GM10266 (cell line): ENCODE measurements around the gene CSNK2A3.

Source experiments
- DNase-seq: peaks from one replicate; pipeline ENCODE4 v3.0.0; 2012; ENCODE audit errors: extremely low spot score
- CTCF ChIP-seq: IDR thresholded peaks from 2 replicates; pipeline ENCODE4 v1.5.1; 2012; ENCODE audit warnings: mild to moderate bottlenecking, low read depth; ENCODE audit not compliant: control insufficient read depth, insufficient read depth; ENCODE audit errors: missing control alignments

CSNK2A3 gene

GRCh38 chr11:11338304-11338703 is 14.7 kb downstream of the CSNK2A3 start:
- DNase-seq: no peak

GRCh38 chr11:11336664-11337063 is 16.4 kb downstream of the CSNK2A3 start:
- no peak for DNase-seq

More at GRCh38 chr11:11338304-11338703, 14.7 kb downstream of the CSNK2A3 start:
- TF ChIP-seq CTCF: no peak

GRCh38 chr11:11335043-11335442 is 18.0 kb downstream of the CSNK2A3 start:
- no peak for TF ChIP-seq CTCF
- DNase-seq: no peak

More at GRCh38 chr11:11336664-11337063, 16.4 kb downstream of the CSNK2A3 start:
- no peak for TF ChIP-seq CTCF

GRCh38 chr11:11334607-11335006 is 18.4 kb downstream of the CSNK2A3 start:
- no peak for TF ChIP-seq CTCF
- no peak for DNase-seq

- no peak for TF ChIP-seq CTCF
- DNase-seq: no peak
Measured at GRCh38 chr11:11332141-11332710, 20.8 kb downstream of the CSNK2A3 start.

- TF ChIP-seq CTCF: no peak
- no peak for DNase-seq
Measured at GRCh38 chr11:11329062-11329806, 23.8 kb downstream of the CSNK2A3 start.

GRCh38 chr11:11324090-11324489 is 29.0 kb downstream of the CSNK2A3 start:
- no peak for TF ChIP-seq CTCF
- no peak for DNase-seq
